HepG2 (cell line): ENCODE measurements around the gene PLB1. TPM values are rescaled to one million over a fixed set of nuclear protein-coding genes. Genes with fewer than 3 reads are reported as not detected.

Experiments
- ATM ChIP-seq: fragments of 450-650 bp; IDR thresholded peaks from 2 replicates; pipeline ENCODE4 v1.7.1; 2017; ENCODE audit warnings: mild to moderate bottlenecking, borderline replicate concordance
- CCAR2 ChIP-seq: fragments of 200-400 bp; formaldehyde crosslinking; optimal IDR thresholded peaks from 2 replicates; pipeline ENCODE3; 2018; ENCODE audit warnings: low read depth, mild to moderate bottlenecking, low read length, moderate library complexity
- FOXP1 ChIP-seq, 2 experiments: fragments of 450-650 bp in 1 of 2; IDR thresholded peaks; 2 replicates each; pipeline ENCODE4 v1.6.1; 2017 to 2018; ENCODE audit warnings: antibody characterized with exemption in 1 of 2
- HES4 ChIP-seq: sonication (generic); formaldehyde crosslinking; IDR thresholded peaks from 2 replicates; pipeline ENCODE4 v1.9.0; 2021; ENCODE audit warnings: mild to moderate bottlenecking, missing genetic modification reagents, borderline replicate concordance
- IRF9 ChIP-seq: sonication (generic); formaldehyde crosslinking; IDR thresholded peaks from 2 replicates; pipeline ENCODE4 v1.8.0; 2022; ENCODE audit warnings: missing genetic modification reagents, mild to moderate bottlenecking, borderline replicate concordance
- MTF2 ChIP-seq: sonication (generic); formaldehyde crosslinking; IDR thresholded peaks from 2 replicates; pipeline ENCODE4 v1.5.0; 2020; ENCODE audit warnings: missing genetic modification reagents, borderline replicate concordance
- POLR2AphosphoS2 ChIP-seq: IDR thresholded peaks from 2 replicates; pipeline ENCODE4 v1.6.1; 2011; ENCODE audit warnings: low read depth, low read length, improper control_type of control experiment
- SALL2 ChIP-seq: sonication (generic); formaldehyde crosslinking; IDR thresholded peaks from 2 replicates; pipeline ENCODE4 v1.8.1; 2023; ENCODE audit warnings: mild to moderate bottlenecking, missing genetic modification reagents, inconsistent platforms
- SIN3A ChIP-seq: IDR thresholded peaks from 2 replicates; pipeline ENCODE4 v1.6.1; 2011; ENCODE audit warnings: low read depth, mild to moderate bottlenecking, control low read depth, low read length, borderline replicate concordance
- SKIL ChIP-seq: sonication (generic); formaldehyde crosslinking; IDR thresholded peaks from 2 replicates; pipeline ENCODE4 v1.8.0; 2022; ENCODE audit warnings: missing genetic modification reagents, mild to moderate bottlenecking, moderate library complexity, borderline replicate concordance
- TBX3 ChIP-seq: fragments of 450-650 bp; IDR thresholded peaks from 2 replicates; pipeline ENCODE4 v1.6.1; 2017; ENCODE audit warnings: antibody characterized with exemption, mild to moderate bottlenecking, inconsistent platforms, borderline replicate concordance
- ZBTB34 ChIP-seq: sonication (generic); formaldehyde crosslinking; IDR thresholded peaks from 2 replicates; pipeline ENCODE4 v1.8.0; 2022; ENCODE audit warnings: mild to moderate bottlenecking, missing genetic modification reagents
- ZBTB43 ChIP-seq: sonication (generic); formaldehyde crosslinking; conservative IDR thresholded peaks from 2 replicates; pipeline ENCODE4 v1.4.0; 2020; ENCODE audit warnings: missing genetic modification reagents
- ZFP36 ChIP-seq: fragments of 150-350 bp; IDR thresholded peaks from 2 replicates; pipeline ENCODE4 v1.6.1; 2018; ENCODE audit warnings: borderline replicate concordance, low read length, low read depth; ENCODE audit not compliant: partially characterized antibody
- ZFP36L1 ChIP-seq: sonication (generic); formaldehyde crosslinking; IDR thresholded peaks from 2 replicates; pipeline ENCODE4 v1.8.0; 2022; ENCODE audit warnings: mild to moderate bottlenecking, missing genetic modification reagents, moderate library complexity
- ZFYVE20 ChIP-seq: sonication (generic); formaldehyde crosslinking; IDR thresholded peaks from 2 replicates; pipeline ENCODE4 v1.8.0; 2023; ENCODE audit warnings: low read depth, mild to moderate bottlenecking, moderate library complexity, missing genetic modification reagents, borderline replicate concordance
- ZNF17 ChIP-seq: sonication (generic); formaldehyde crosslinking; IDR thresholded peaks from 2 replicates; pipeline ENCODE4 v1.5.0; 2020; ENCODE audit warnings: mild to moderate bottlenecking, missing genetic modification reagents
- ZNF274 ChIP-seq: sonication (generic); formaldehyde crosslinking; IDR thresholded peaks from 2 replicates; pipeline ENCODE4 v1.5.1; 2020; ENCODE audit warnings: mild to moderate bottlenecking, missing genetic modification reagents
- ZNF589 ChIP-seq: sonication (generic); formaldehyde crosslinking; conservative IDR thresholded peaks from 2 replicates; pipeline ENCODE4 v1.8.0; 2022; ENCODE audit warnings: mild to moderate bottlenecking, moderate library complexity, missing genetic modification reagents
- polyA plus RNA-seq, 8 experiments: library from polyadenylated mRNA; depleted of rRNA in 3 of 8; stranded (reverse) in 7 of 8; unstranded in 1 of 8; fragments of >200 nt; fragmentation: Illumina TruSeq in 4 of 8; extraction: Trizol in 4 of 8; gene quantifications; 2 replicates each; pipeline versions ENCODE4 v1.2.1 to v1.2.3, GENCODE V29; 2011 to 2016; ENCODE audit warnings: low read depth in 4 of 8, missing spikeins in 1 of 8, mixed read lengths in 1 of 8; ENCODE audit not compliant: insufficient read depth in 1 of 8
- total RNA-seq, 5 experiments: library from RNA; depleted of rRNA; stranded (reverse); fragments of >200 nt; fragmentation: Illumina TruSeq; extraction: Trizol; gene quantifications; 2 replicates each; pipeline ENCODE4 v1.2.3, GENCODE V29; 2016; ENCODE audit warnings: low read depth in 1 of 5
- TF ChIP-seq, protein P1 (sequence below): IDR thresholded peaks from 2 replicates; pipeline ENCODE4 v1.6.1; 2012; ENCODE audit warnings: low read depth, low read length, improper control_type of control experiment
- TF ChIP-seq, protein P2 (sequence below): sonication (generic); formaldehyde crosslinking; IDR thresholded peaks from 2 replicates; pipeline ENCODE4 v1.9.0; 2021; ENCODE audit warnings: missing genetic modification reagents, mild to moderate bottlenecking, borderline replicate concordance

Gene PLB1
- total and polyA plus RNA-seq, 2 of the 13 experiments (the other 11 are each of a cell fraction or from before 2014, with no cell fraction given) = 0.20 to 1.8 TPM

DNA sequence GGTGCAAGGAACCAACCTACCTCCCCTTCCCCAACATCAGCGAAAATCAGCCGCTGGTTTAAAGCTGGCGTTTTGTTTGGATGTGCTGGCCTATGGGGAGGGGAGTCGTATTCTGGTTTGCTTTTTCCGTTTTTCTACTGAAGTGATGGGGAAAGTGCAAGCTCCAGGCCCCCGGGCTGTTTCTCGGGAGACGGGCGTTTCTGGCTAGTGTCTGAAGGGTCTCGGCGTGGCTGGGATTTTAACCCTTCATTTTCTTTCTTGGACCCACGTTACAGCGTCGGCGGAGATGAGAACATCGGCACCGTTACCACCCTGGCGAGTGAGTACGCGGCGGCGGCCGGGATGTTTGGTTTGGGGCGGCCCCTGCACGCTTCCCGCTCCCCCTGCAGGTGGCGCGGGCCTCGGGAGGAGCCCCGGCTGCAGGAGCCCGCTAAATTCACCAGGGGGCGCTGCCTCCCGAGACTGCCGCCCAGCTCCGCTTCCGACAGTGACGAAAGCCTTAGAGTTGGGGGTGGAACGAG, 70.7 kb downstream of the PLB1 start (continued):
- TF ChIP-seq ZNF17 (CRISPR knock-in tag) (no peak), POLR2AphosphoS2 (no peak), IRF9 (CRISPR knock-in tag) (peak; percentile 73; the same call in 1 of the 2 replicates), HES4 (CRISPR knock-in tag) (no peak), SIN3A (no peak), MTF2 (CRISPR knock-in tag) (peak; percentile 77; the same call in 1 of the 2 replicates), ZNF274 (CRISPR knock-in tag) (peak; percentile 15; the same call in 1 of the 2 replicates), FOXP1 (IDR thresholded peaks at IDR 0.05) (no peak), FOXP1 (CRISPR knock-in tag; IDR thresholded peaks at IDR 0.05) (no peak), ZNF589 (no peak), CCAR2 (no peak), TBX3 (no peak), SALL2 (no peak), ZFP36 (peak; percentile 33), SKIL (CRISPR knock-in tag) (no peak), ZBTB43 (CRISPR knock-in tag) (no peak), ZFP36L1 (CRISPR knock-in tag) (no peak), ZFYVE20 (no peak), ATM (no peak), ZBTB34 (CRISPR knock-in tag) (no peak)
- TF ChIP-seq, protein P1, sequence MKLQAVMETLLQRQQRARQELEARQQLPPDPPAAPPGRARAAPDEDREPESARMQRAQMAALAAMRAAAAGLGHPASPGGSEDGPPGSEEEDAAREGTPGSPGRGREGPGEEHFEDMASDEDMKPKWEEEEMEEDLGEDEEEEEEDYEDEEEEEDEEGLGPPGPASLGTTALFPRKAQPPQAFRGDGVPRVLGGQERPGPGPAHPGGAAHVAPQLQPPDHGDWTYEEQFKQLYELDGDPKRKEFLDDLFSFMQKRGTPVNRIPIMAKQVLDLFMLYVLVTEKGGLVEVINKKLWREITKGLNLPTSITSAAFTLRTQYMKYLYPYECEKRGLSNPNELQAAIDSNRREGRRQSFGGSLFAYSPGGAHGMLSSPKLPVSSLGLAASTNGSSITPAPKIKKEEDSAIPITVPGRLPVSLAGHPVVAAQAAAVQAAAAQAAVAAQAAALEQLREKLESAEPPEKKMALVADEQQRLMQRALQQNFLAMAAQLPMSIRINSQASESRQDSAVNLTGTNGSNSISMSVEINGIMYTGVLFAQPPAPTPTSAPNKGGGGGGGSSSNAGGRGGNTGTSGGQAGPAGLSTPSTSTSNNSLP = 0 out of 2 replicates have a peak, but pooled peaks have one; percentile 51
- TF ChIP-seq, protein P2, sequence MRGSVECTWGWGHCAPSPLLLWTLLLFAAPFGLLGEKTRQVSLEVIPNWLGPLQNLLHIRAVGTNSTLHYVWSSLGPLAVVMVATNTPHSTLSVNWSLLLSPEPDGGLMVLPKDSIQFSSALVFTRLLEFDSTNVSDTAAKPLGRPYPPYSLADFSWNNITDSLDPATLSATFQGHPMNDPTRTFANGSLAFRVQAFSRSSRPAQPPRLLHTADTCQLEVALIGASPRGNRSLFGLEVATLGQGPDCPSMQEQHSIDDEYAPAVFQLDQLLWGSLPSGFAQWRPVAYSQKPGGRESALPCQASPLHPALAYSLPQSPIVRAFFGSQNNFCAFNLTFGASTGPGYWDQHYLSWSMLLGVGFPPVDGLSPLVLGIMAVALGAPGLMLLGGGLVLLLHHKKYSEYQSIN (CRISPR knock-in tag) = no peak
